Ishikawa (cell line): ENCODE results near the gene WWOX.

Source experiments
- CEBPB ChIP-seq: IDR thresholded peaks from 2 replicates; pipeline ENCODE4 v1.6.1; 2012
- CREB1 ChIP-seq: IDR thresholded peaks from 2 replicates; pipeline ENCODE4 v1.6.1; 2012; ENCODE audit warnings: low read depth
- EGR1 ChIP-seq: IDR thresholded peaks from 2 replicates; pipeline ENCODE4 v1.6.1; 2012
- EP300 ChIP-seq: IDR thresholded peaks from 2 replicates; pipeline ENCODE4 v1.6.1; 2012; ENCODE audit warnings: borderline replicate concordance
- FOXM1 ChIP-seq: IDR thresholded peaks from 2 replicates; pipeline ENCODE4 v1.6.1; 2012; ENCODE audit warnings: low read depth, borderline replicate concordance
- NFIC ChIP-seq: IDR thresholded peaks from 2 replicates; pipeline ENCODE4 v1.6.1; 2012
- RAD21 ChIP-seq: IDR thresholded peaks from 2 replicates; pipeline ENCODE4 v1.6.1; 2012; ENCODE audit warnings: low read depth
- TAF1 ChIP-seq: IDR thresholded peaks from 2 replicates; pipeline ENCODE4 v1.6.1; 2012; ENCODE audit warnings: low read depth, mild to moderate bottlenecking
- TCF12 ChIP-seq: IDR thresholded peaks from 2 replicates; pipeline ENCODE4 v1.6.1; 2012; ENCODE audit warnings: low read depth
- TEAD4 ChIP-seq: IDR thresholded peaks from 2 replicates; pipeline ENCODE4 v1.6.1; 2012
- YY1 ChIP-seq: IDR thresholded peaks from 2 replicates; pipeline ENCODE4 v1.6.1; 2012; ENCODE audit warnings: low read depth
- ZBTB7A ChIP-seq: IDR thresholded peaks from 2 replicates; pipeline ENCODE4 v1.6.1; 2012; ENCODE audit warnings: low read depth
- TF ChIP-seq, protein P1 (sequence below): IDR thresholded peaks from 2 replicates; pipeline ENCODE4 v1.6.1; 2012
- TF ChIP-seq, protein P2 (sequence below): IDR thresholded peaks from 2 replicates; pipeline ENCODE4 v1.6.1; 2012; ENCODE audit warnings: low read depth, mild to moderate bottlenecking
- TF ChIP-seq, protein P3 (sequence below): IDR thresholded peaks from 2 replicates; pipeline ENCODE4 v1.6.1; 2012

WWOX gene

DNA sequence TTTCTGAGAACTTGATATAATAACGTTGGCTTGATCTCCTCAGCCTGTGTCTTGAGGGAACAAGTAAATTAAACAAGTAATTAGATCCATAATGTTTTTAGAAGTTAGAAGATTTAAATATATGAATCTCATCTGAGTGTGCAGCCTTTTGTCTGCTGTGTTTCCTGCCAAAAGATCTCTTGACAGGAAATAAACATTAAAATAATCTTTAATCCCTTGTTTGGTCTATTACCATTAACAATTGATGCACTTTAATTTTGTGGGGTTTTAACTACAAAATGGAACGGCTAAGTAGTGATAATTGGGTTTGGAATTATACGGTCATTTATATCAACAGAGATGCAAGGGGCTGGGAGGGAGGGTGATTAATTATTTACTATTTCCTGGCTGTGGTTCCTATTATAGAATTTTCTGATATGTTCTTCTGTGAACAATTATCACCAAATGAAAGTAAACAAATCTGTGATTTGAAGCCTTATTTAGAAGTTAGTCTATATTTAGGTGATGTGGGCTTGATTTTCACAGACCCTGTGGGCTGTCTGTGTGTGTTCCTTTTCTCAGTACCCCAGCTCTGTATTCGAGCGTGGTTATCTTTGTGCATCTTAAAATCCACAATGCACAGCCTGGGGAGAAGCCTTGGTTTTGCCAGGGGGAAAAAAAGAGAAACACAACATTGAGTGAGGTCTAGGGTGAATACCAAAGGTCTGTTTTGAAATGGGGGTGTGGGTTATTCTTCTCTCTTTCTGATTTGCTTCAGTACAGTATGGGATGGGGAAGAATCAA is 556.1 kb downstream of the WWOX start:
- TF ChIP-seq, protein P1, sequence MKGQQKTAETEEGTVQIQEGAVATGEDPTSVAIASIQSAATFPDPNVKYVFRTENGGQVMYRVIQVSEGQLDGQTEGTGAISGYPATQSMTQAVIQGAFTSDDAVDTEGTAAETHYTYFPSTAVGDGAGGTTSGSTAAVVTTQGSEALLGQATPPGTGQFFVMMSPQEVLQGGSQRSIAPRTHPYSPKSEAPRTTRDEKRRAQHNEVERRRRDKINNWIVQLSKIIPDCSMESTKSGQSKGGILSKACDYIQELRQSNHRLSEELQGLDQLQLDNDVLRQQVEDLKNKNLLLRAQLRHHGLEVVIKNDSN: no peak
- TF ChIP-seq TEAD4 (no peak), RAD21 (no peak)
- TF ChIP-seq, protein P2, sequence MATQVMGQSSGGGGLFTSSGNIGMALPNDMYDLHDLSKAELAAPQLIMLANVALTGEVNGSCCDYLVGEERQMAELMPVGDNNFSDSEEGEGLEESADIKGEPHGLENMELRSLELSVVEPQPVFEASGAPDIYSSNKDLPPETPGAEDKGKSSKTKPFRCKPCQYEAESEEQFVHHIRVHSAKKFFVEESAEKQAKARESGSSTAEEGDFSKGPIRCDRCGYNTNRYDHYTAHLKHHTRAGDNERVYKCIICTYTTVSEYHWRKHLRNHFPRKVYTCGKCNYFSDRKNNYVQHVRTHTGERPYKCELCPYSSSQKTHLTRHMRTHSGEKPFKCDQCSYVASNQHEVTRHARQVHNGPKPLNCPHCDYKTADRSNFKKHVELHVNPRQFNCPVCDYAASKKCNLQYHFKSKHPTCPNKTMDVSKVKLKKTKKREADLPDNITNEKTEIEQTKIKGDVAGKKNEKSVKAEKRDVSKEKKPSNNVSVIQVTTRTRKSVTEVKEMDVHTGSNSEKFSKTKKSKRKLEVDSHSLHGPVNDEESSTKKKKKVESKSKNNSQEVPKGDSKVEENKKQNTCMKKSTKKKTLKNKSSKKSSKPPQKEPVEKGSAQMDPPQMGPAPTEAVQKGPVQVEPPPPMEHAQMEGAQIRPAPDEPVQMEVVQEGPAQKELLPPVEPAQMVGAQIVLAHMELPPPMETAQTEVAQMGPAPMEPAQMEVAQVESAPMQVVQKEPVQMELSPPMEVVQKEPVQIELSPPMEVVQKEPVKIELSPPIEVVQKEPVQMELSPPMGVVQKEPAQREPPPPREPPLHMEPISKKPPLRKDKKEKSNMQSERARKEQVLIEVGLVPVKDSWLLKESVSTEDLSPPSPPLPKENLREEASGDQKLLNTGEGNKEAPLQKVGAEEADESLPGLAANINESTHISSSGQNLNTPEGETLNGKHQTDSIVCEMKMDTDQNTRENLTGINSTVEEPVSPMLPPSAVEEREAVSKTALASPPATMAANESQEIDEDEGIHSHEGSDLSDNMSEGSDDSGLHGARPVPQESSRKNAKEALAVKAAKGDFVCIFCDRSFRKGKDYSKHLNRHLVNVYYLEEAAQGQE: no peak
- TF ChIP-seq, protein P3, sequence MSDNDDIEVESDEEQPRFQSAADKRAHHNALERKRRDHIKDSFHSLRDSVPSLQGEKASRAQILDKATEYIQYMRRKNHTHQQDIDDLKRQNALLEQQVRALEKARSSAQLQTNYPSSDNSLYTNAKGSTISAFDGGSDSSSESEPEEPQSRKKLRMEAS: no peak

DNA sequence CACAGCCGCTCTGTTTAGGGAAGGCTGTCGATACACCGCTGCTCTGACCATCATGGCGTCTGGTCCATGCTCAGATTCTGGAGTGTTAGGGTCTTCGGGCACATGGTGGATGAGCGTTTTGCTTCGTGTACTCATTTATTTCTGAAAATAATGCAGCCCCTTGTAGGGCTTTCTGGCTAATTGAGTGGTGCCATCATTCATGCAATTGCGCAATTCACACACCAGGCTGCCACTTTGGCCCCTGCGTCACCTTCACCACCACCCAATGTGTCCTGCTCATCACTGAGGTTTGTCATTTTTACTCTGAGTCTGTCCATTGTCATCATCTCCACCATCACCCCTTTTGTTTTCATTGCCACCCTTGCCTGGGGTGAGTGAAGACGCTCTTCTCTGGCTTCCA is 557.4 kb downstream of the WWOX start:
- TF ChIP-seq, protein P2: no peak
- TF ChIP-seq CEBPB: no peak
- TF ChIP-seq RAD21: no peak
- TF ChIP-seq CREB1: no peak
- TF ChIP-seq, protein P3: no peak
- no peak for TF ChIP-seq TAF1
- TF ChIP-seq FOXM1: no peak
- no peak for TF ChIP-seq YY1
- no peak for TF ChIP-seq EP300
- no peak for TF ChIP-seq TEAD4
- no peak for TF ChIP-seq NFIC
- no peak for TF ChIP-seq TCF12
- no peak for TF ChIP-seq EGR1
- no peak for TF ChIP-seq ZBTB7A

DNA sequence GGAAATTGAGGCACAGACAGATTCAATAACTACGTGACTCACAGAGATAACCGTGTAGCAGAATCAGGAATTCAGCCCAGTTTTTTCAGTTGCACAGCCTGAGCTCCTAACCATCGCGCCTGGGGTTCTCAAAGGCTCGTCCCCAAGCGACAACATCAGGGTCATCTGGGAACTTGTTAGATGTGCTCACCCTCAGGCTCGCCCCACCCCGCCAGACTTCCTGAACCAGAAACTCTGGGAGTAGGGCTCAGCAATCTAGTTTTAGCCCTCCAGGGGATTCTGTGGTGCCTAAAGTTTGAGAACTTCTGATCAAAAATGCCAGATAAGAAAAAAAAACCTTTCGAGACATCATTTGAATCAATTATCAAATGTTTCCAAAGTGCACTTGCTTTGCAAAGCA is 559.8 kb downstream of the WWOX start:
- no peak for TF ChIP-seq TAF1
- TF ChIP-seq FOXM1: no peak
- no peak for TF ChIP-seq TEAD4
- no peak for TF ChIP-seq TCF12
- TF ChIP-seq CREB1: no peak
- no peak for TF ChIP-seq ZBTB7A
- TF ChIP-seq, protein P2: no peak
- no peak for TF ChIP-seq EP300
- TF ChIP-seq, protein P3: no peak
- TF ChIP-seq, protein P1: no peak
- TF ChIP-seq EGR1: no peak
- TF ChIP-seq NFIC: no peak
- TF ChIP-seq RAD21: no peak

DNA sequence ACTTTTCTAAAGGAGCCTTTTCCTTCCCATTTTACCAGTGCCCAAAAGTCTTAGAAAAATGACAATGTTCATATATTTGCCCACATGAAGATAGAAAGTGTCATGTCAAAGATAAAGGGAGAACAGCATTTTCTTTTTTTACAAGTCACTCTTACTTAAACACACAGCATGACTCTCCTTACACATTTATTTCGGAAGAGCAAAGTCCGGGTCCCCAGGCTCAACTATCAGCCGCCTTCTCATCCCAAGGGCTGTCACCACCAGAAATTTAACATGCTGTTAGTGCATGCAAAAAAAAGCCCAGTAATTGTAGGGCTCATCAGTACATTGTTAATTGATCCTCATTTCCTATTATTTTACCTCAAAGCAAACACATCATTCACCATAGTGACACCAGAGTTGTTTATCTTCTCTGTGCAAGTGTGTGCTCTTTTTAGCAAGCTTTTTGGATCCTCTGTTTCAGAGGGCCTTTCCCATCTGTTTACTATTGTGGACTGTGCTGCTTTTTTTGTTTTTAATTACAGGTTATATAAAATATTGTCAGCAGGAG is 560.3 kb downstream of the WWOX start:
- TF ChIP-seq EP300: no peak
- TF ChIP-seq NFIC: no peak
- TF ChIP-seq TAF1: no peak
- TF ChIP-seq, protein P2: no peak
- no peak for TF ChIP-seq EGR1
- no peak for TF ChIP-seq FOXM1
- TF ChIP-seq ZBTB7A: no peak
- TF ChIP-seq CREB1: no peak
- TF ChIP-seq TCF12: no peak
- TF ChIP-seq CEBPB: no peak
- TF ChIP-seq TEAD4: no peak
- TF ChIP-seq, protein P1: no peak
- no peak for TF ChIP-seq RAD21
- no peak for TF ChIP-seq YY1
- TF ChIP-seq, protein P3: no peak
